PC-9 (cell line): ENCODE data around the gene PIK3CB. TPM values are rescaled to one million over a fixed set of nuclear protein-coding genes. Genes with fewer than 3 reads are reported as not detected.
A peak's percentile ranks its signal among the peaks of the same experiment; 100 is the strongest.

Experiments
- BruUV-seq: library from RNA; stranded (reverse); fragments of 400-500 nt; replicated peaks from 2 replicates; lab custom pipeline; 2021; lab: Mats Ljungman, UMichigan
- CTCF ChIA-PET: fragments of 300-600 bp; sonication (Branson Sonifier 250); formaldehyde crosslinking; loops from one replicate; lab custom pipeline; 2022; ENCODE audit warnings: antibody characterized with exemption; lab: Charles Lee
- POLR2A ChIA-PET: fragments of 300-600 bp; sonication (Branson Sonifier 250); formaldehyde crosslinking; loops from one replicate; lab custom pipeline; 2022; ENCODE audit warnings: antibody characterized with exemption; ENCODE audit not compliant: unreplicated experiment; lab: Charles Lee
- DNase-seq, 2 experiments: peaks; one replicate each; pipeline versions ENCODE4 v3.0.0 to v3.0.0-alpha.2; 2015 to 2022; ENCODE audit warnings: mixed read lengths in 1 of 2
- H2AFZ ChIP-seq: fragments of 200-600 bp; sonication (generic); 2 replicates; pipeline ENCODE4 v1.8.1; 2017; ENCODE audit warnings: antibody characterized with exemption
- H3F3A ChIP-seq: fragments of 200-600 bp; sonication (generic); 2 replicates; pipeline ENCODE4 v1.8.1; 2017; ENCODE audit warnings: antibody characterized with exemption, mild to moderate bottlenecking, low read depth; ENCODE audit not compliant: insufficient read depth
- H3K27ac ChIP-seq: fragments of 200-600 bp; sonication (generic); 2 replicates; pipeline ENCODE4 v1.6.1; 2016; ENCODE audit warnings: mixed run types
- H3K27me3 ChIP-seq: fragments of 200-600 bp; sonication (generic); 2 replicates; pipeline ENCODE4 v1.6.1; 2016; ENCODE audit warnings: low read depth, mixed run types; ENCODE audit not compliant: insufficient read depth
- H3K36me3 ChIP-seq: fragments of 200-600 bp; sonication (generic); 2 replicates; pipeline ENCODE4 v1.6.1; 2016; ENCODE audit warnings: low read depth, mixed run types
- H3K4me1 ChIP-seq: fragments of 200-600 bp; sonication (generic); replicated peaks from 2 replicates; pipeline ENCODE4 v1.6.1; 2016; ENCODE audit warnings: mixed run types; ENCODE audit not compliant: insufficient read depth
- H3K4me2 ChIP-seq: fragments of 200-600 bp; sonication (generic); 2 replicates; pipeline ENCODE4 v1.6.1; 2017; ENCODE audit warnings: mixed run types
- H3K4me3 ChIP-seq: fragments of 200-600 bp; sonication (generic); 2 replicates; pipeline ENCODE4 v1.6.1; 2016; ENCODE audit warnings: mixed run types
- H3K79me2 ChIP-seq: fragments of 200-600 bp; sonication (generic); 2 replicates; pipeline ENCODE4 v1.6.1; 2017; ENCODE audit warnings: low read depth, mixed run types
- H3K9me2 ChIP-seq: fragments of 200-600 bp; sonication (generic); 2 replicates; pipeline ENCODE4 v1.8.1; 2017; ENCODE audit warnings: mild to moderate bottlenecking; ENCODE audit not compliant: insufficient read depth
- H3K9me3 ChIP-seq: fragments of 200-600 bp; sonication (generic); 2 replicates; pipeline ENCODE4 v1.8.1; 2016; ENCODE audit warnings: low read depth; ENCODE audit not compliant: insufficient read depth
- H4K20me1 ChIP-seq: fragments of 200-600 bp; sonication (generic); 2 replicates; pipeline ENCODE4 v1.8.1; 2017; ENCODE audit not compliant: insufficient read depth
- EZH2 ChIP-seq: fragments of 200-600 bp; sonication (generic); IDR thresholded peaks from 2 replicates; pipeline ENCODE4 v1.8.0; 2017; ENCODE audit warnings: antibody characterized with exemption, low read depth
- intact Hi-C: fragments of 100-400 bp; cut with micrococcal nuclease; formaldehyde crosslinking; loops from one replicate; pipeline ENCODE4 v1.10.0; 2022; ENCODE audit not compliant: unreplicated experiment
- total RNA-seq: library from RNA; stranded (reverse); gene quantifications from 2 replicates; pipeline ENCODE4 v1.2.3, GENCODE V29; 2021
- TF ChIP-seq, protein P1 (sequence below): fragments of 200-600 bp; sonication (generic); conservative IDR thresholded peaks from 2 replicates; pipeline ENCODE4 v1.6.1; 2017; ENCODE audit warnings: mixed run types, antibody characterized with exemption, mild to moderate bottlenecking, moderate library complexity

Gene PIK3CB
- total RNA-seq, 1 experiment from 2014 or later = 47.8 TPM

DNA sequence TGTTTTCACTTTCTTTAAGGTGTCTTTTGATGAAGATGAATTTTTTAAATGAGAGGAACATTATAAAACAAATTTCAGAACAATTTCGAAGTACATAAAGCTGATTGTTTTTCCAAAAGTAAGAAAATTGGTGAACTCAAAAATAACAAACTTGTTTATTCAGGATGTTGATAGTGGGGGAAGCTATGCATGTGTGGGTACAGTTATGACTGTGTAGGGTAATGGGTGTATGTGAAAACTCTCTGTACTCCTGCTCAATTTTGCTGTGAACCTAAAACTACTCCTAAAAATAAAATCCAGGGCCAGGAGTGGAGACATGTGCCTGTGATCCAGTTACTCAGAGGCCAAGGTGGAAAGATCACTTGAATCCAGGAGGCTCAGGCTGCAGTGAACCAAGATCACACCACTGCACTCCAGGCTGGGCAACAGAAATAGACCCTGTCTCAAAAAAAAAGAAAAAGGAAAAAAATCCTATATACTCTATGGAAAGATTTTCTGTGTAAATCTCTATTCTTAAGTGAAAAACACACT, 37.2 kb downstream of the PIK3CB start:
- peaks cover 18% of the 10 kb centered on the region; the same call in 1 of the 2 replicates for H3K79me2 ChIP-seq
- H3K9me2 ChIP-seq = no peaks in the 10 kb centered on the region
- no peak overlapping the region for H2AFZ ChIP-seq
- no peak overlapping the region for H3K27ac ChIP-seq
- no peak overlapping the region for H3K4me2 ChIP-seq
- no peaks in the 10 kb centered on the region for H3K9me3 ChIP-seq
- no peaks in the 10 kb centered on the region for H3K4me1 ChIP-seq
- no peak overlapping the region for H3K4me3 ChIP-seq
- H3F3A ChIP-seq = no peaks in the 10 kb centered on the region; the same call in 1 of the 2 replicates
- no peaks in the 10 kb centered on the region for H3K36me3 ChIP-seq
- no peak for TF ChIP-seq EZH2
- TF ChIP-seq, protein P1, sequence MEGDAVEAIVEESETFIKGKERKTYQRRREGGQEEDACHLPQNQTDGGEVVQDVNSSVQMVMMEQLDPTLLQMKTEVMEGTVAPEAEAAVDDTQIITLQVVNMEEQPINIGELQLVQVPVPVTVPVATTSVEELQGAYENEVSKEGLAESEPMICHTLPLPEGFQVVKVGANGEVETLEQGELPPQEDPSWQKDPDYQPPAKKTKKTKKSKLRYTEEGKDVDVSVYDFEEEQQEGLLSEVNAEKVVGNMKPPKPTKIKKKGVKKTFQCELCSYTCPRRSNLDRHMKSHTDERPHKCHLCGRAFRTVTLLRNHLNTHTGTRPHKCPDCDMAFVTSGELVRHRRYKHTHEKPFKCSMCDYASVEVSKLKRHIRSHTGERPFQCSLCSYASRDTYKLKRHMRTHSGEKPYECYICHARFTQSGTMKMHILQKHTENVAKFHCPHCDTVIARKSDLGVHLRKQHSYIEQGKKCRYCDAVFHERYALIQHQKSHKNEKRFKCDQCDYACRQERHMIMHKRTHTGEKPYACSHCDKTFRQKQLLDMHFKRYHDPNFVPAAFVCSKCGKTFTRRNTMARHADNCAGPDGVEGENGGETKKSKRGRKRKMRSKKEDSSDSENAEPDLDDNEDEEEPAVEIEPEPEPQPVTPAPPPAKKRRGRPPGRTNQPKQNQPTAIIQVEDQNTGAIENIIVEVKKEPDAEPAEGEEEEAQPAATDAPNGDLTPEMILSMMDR = no peak
- H3K27me3 ChIP-seq = no peaks in the 10 kb centered on the region
- H4K20me1 ChIP-seq = 0 out of 2 replicates have a peak, but pooled peaks cover under 1% of the 10 kb centered on the region
- intact Hi-C loops = no loop called here
- ChIA-PET POLR2A (no interaction called here), CTCF (no interaction called here)
- no peak for DNase-seq
- no TSS peak for BruUV-seq

DNA sequence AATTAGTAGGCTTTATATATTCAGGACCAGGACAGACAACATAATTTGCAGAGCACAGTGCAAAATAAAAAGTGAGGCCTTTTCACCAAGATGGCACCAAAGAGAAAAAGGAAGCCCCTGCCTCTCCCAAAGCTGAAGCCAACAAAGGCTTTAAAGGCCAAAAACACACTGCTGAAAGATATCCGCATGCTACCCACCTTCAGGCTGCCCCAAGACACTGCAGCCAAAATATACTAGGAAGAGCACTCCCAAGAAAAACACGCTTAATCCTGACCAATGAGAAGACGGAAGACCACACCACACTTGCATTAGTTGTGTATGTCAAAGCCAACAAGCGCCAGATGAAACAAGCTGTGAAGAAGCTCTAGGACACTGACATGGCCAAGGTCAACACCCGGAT, 38.0 kb downstream of the PIK3CB start:
- DNase-seq = no peak
- no peaks in the 10 kb centered on the region for H4K20me1 ChIP-seq
- no peaks in the 10 kb centered on the region; the same call in none of the 2 replicates for H3F3A ChIP-seq
- POLR2A ChIA-PET = no interaction called here
- H3K4me3 ChIP-seq = no peak overlapping the region
- no peak overlapping the region for H3K27ac ChIP-seq
- no peaks in the 10 kb centered on the region for H3K36me3 ChIP-seq
- BruUV-seq = no TSS peak
- no peak overlapping the region for H2AFZ ChIP-seq
- H3K4me2 ChIP-seq = no peak overlapping the region
- intact Hi-C loops = no loop called here
- no peaks in the 10 kb centered on the region for H3K27me3 ChIP-seq
- no peaks in the 10 kb centered on the region for H3K4me1 ChIP-seq
- no peaks in the 10 kb centered on the region for H3K9me3 ChIP-seq
- TF ChIP-seq EZH2 = no peak
- TF ChIP-seq, protein P1 = no peak
- H3K9me2 ChIP-seq = no peaks in the 10 kb centered on the region
- peaks cover 18% of the 10 kb centered on the region; the same call in 1 of the 2 replicates for H3K79me2 ChIP-seq
- CTCF ChIA-PET = interaction anchor here (0.7 kb wide), 1 partner anchor 104 kb away, joined by 10 read pairs; no protein-coding TSS in a partner anchor

DNA sequence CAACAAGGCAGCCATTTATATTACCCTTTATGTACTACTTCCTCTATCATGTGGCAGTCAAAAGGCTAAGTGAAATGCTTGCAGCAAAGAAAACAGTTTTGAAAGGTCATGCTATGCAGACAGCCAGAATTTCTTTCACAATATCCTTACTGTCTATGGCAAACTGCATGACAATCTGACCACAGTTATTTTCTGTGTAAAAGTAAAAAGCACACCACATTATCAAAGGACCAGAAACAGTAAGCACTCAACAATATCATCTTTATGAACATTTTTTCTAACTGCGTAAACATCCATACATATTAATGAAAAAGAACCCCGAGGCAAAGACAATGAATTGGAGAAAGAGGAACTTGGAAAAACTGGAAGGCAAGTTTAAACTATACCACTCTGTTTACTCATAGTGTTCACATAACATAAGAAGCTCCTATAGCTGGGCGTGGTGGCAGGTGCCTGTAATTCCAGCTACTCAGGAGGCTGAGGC, 47.9 kb downstream of the PIK3CB start:
- CTCF ChIA-PET = interaction anchor here (0.5 to 0.6 kb wide), 3 partner anchors 20 to 99 kb away, joined by 3 to 4 read pairs (median 3); no protein-coding TSS in a partner anchor

More for the DNA sequence above, 47.9 kb downstream of the PIK3CB start:
- DNase-seq = peak in 1 of 2 experiments; percentile 47
- Histone ChIP-seq H3K27ac (peak overlapping the region; percentile 39; the same call in 1 of the 2 replicates), H3K36me3 (no peaks in the 10 kb centered on the region), H3K79me2 (0 out of 2 replicates have a peak, but pooled peaks cover 7% of the 10 kb centered on the region), H3K27me3 (no peaks in the 10 kb centered on the region), H3K4me1 (no peaks in the 10 kb centered on the region), H4K20me1 (no peaks in the 10 kb centered on the region), H3K9me3 (no peaks in the 10 kb centered on the region), H3K9me2 (no peaks in the 10 kb centered on the region), H3K4me3 (no peak overlapping the region), H3F3A (peaks cover 15% of the 10 kb centered on the region), H2AFZ (no peak overlapping the region), H3K4me2 (no peak overlapping the region)
- TF ChIP-seq EZH2 = no peak
- TF ChIP-seq, protein P1 = no peak
- intact Hi-C loops = no loop called here
- BruUV-seq = no TSS peak
- POLR2A ChIA-PET = interaction anchor here (0.7 kb wide), 1 partner anchor 713 kb away, joined by 6 read pairs; no protein-coding TSS in a partner anchor
